Testis (tissue), 3 donors: ENCODE measurements around the gene TRIO. TPM values are rescaled to one million over a fixed set of nuclear protein-coding genes. Genes with fewer than 3 reads are reported as not detected.

Experiments used
- DNase-seq: peaks from one replicate; pipeline ENCODE4 v3.0.0-alpha.2; 2019
- H3K27ac ChIP-seq, 2 donors: fragments of 200-600 bp; sonication (generic); one replicate each; pipeline ENCODE4 v1.5.1; 2019
- H3K27me3 ChIP-seq: fragments of 200-600 bp; sonication (generic); one replicate; pipeline ENCODE4 v1.5.1; 2019
- H3K36me3 ChIP-seq: fragments of 200-600 bp; sonication (generic); one replicate; pipeline ENCODE4 v1.5.1; 2017; ENCODE audit warnings: low read depth; ENCODE audit errors: missing control alignments
- H3K4me1 ChIP-seq: fragments of 200-600 bp; sonication (generic); one replicate; pipeline ENCODE4 v1.5.1; 2019
- H3K4me3 ChIP-seq, 2 donors: fragments of 200-600 bp; sonication (generic); one replicate each; pipeline ENCODE4 v1.5.1; 2017 to 2019
- H3K9me3 ChIP-seq: fragments of 200-600 bp; sonication (generic); one replicate; pipeline ENCODE4 v1.5.1; 2017
- POLR2A ChIP-seq: fragments of 450-650 bp; IDR thresholded peaks from one replicate; pipeline ENCODE4 v1.6.1; 2017; ENCODE audit warnings: antibody characterized with exemption, mild to moderate bottlenecking, moderate library complexity
- WGBS, 2 donors: methylation state at CpG; one replicate each; pipeline ENCODE4 v1.1.5; 2018; 5-methylcytosine and 5-hydroxymethylcytosine counted together
- intact Hi-C: fragments of 100-400 bp; cut with DNase I; formaldehyde crosslinking; loops from one replicate; pipeline ENCODE4 v1.15.1; 2023; ENCODE audit warnings: low total_unique reads
- polyA plus RNA-seq: library from polyadenylated mRNA; stranded (reverse); fragments of 350-450 nt; fragmentation: Illumina TruSeq; extraction: RNeasy Lipid Tissue Mini Kit (QIAGEN cat#74804); gene quantifications from one replicate; pipeline ENCODE4 v1.2.3, GENCODE V29; 2014; ENCODE audit warnings: low read depth, low replicate concordance; ENCODE audit not compliant: insufficient read depth
- total RNA-seq, 2 donors: library from RNA; depleted of rRNA; stranded (reverse); fragments of >200 nt; gene quantifications; one replicate each; pipeline ENCODE4 v1.2.3, GENCODE V29; 2016
- TF ChIP-seq, protein P1 (sequence below), 3 experiments: fragments of 450-650 bp in 2 of 3; fragments of 200-600 bp in 1 of 3; sonication (generic) in 1 of 3; IDR thresholded peaks; one replicate each; pipeline ENCODE4 v1.5.1; 2016 to 2019; ENCODE audit warnings: antibody characterized with exemption in 3 of 3, mild to moderate bottlenecking in 2 of 3, moderate library complexity in 1 of 3

Gene TRIO
- total and polyA plus RNA-seq, 3 donors from 2014 or later = 47.2 to 295 (median 249) TPM

DNA sequence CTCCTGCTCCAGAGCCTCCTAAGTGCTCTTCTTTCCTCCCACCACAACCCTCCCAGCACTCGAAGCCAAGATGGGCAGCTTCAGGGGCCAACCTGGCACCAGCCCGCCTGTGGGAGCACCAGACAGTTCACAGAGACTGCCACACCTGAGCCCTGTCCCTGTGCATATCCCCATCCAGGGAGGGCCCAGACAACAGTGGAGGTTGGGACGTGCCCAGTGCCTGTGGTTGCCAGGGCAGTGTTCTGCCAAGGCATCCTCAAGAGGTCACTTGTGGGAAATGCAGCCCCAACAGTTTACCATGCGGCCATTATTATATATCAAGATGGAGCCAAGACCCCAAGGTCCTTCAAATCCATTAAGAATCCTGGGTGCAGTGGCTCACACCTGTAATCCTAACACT is 23.0 kb upstream of the TRIO start:
- no peaks in the 10 kb centered on the region for H3K9me3 ChIP-seq
- H3K27ac ChIP-seq = no peak overlapping the region
- DNase-seq = no peak
- no peaks in the 10 kb centered on the region for H3K4me1 ChIP-seq
- no peak overlapping the region for H3K4me3 ChIP-seq
- H3K27me3 ChIP-seq = no peaks in the 10 kb centered on the region
- TF ChIP-seq, protein P1, sequence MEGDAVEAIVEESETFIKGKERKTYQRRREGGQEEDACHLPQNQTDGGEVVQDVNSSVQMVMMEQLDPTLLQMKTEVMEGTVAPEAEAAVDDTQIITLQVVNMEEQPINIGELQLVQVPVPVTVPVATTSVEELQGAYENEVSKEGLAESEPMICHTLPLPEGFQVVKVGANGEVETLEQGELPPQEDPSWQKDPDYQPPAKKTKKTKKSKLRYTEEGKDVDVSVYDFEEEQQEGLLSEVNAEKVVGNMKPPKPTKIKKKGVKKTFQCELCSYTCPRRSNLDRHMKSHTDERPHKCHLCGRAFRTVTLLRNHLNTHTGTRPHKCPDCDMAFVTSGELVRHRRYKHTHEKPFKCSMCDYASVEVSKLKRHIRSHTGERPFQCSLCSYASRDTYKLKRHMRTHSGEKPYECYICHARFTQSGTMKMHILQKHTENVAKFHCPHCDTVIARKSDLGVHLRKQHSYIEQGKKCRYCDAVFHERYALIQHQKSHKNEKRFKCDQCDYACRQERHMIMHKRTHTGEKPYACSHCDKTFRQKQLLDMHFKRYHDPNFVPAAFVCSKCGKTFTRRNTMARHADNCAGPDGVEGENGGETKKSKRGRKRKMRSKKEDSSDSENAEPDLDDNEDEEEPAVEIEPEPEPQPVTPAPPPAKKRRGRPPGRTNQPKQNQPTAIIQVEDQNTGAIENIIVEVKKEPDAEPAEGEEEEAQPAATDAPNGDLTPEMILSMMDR (IDR thresholded peaks at IDR 0.05) = no peak
- no peak for TF ChIP-seq POLR2A
- 89% methylated on average over 4 of the region's 4 CpGs; no CpG with 5 or more reads in 1 of the 2 donors for WGBS, 2 donors
- no peaks in the 10 kb centered on the region for H3K36me3 ChIP-seq
- intact Hi-C loops = no loop called here

DNA sequence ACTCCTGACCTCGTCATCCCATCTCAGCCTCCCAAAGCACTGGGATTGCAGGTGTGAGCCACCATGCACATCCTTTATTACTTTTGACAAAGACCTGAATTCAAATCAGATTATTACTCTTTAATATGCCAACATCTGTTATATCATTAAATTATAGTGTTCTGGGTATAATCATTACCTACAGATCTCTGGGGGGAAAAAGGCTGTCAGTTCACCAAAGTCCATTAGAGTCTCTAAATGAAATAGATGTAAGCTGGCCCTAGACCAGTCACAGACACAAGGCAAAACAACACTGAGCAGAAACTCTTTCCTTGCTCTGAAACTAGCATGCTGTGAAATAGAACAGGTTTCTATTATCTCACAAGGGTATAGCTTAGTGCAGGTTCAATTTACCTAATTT is 21.6 kb upstream of the TRIO start:
- TF ChIP-seq, protein P1 (IDR thresholded peaks at IDR 0.05) = no peak
- no peak for TF ChIP-seq POLR2A
- H3K27ac ChIP-seq = no peak overlapping the region
- WGBS, 2 donors = 95 to 100% methylated on average over 1 of the region's 1 CpG
- H3K4me3 ChIP-seq = no peak overlapping the region
- DNase-seq = no peak
- H3K36me3 ChIP-seq = no peaks in the 10 kb centered on the region
- H3K27me3 ChIP-seq = no peaks in the 10 kb centered on the region
- no peaks in the 10 kb centered on the region for H3K4me1 ChIP-seq
- no peaks in the 10 kb centered on the region for H3K9me3 ChIP-seq
- intact Hi-C loops = no loop called here

DNA sequence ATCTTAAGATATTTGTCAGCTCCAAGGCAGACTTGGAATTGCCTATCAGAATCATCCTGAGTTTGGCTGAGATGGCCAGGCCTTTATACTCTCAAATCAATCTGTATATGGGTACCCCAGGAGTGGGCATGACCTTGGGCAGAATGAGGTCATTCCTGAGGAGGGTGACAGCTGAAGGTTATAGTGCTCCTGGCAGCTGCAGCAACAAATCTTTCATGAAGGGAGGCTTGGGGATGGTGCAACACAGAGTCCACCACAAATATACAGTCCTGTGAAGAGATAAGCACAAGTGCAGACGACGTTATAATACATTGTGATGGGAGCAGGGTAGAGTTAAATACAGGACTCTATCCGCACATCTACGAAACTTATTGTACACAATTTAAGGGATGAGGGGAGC is 21.1 kb upstream of the TRIO start:
- 80 to 89% methylated on average over 4 of the region's 4 CpGs for WGBS, 2 donors
- H3K4me3 ChIP-seq = no peak overlapping the region
- H3K4me1 ChIP-seq = no peaks in the 10 kb centered on the region
- intact Hi-C loops = no loop called here
- no peaks in the 10 kb centered on the region for H3K9me3 ChIP-seq
- TF ChIP-seq, protein P1 (IDR thresholded peaks at IDR 0.05) = no peak
- TF ChIP-seq POLR2A = no peak
- H3K27ac ChIP-seq = no peak overlapping the region
- no peak for DNase-seq
- H3K36me3 ChIP-seq = no peaks in the 10 kb centered on the region
- no peaks in the 10 kb centered on the region for H3K27me3 ChIP-seq

DNA sequence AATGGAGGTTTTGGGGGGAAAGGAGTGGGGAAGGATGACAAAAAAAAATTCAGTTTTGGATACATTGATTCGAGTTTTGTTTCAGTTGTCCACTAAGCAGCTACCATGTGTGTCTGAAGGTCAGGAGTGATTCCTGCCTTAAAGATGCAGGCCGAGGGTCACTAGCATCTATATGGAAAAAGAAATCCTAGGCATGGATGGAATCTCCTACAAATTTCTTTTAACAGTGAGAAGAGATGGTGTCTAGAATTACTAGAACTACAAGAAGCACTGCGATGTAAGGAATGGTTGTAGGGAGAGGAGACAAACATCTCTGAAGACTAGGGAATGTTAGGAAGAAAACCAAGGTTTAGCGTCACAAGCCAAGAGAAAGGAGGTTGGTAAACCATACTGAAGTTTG is 19.6 kb upstream of the TRIO start:
- no peaks in the 10 kb centered on the region for H3K36me3 ChIP-seq
- TF ChIP-seq, protein P1 (IDR thresholded peaks at IDR 0.05) = no peak
- no peak for TF ChIP-seq POLR2A
- intact Hi-C loops = no loop called here
- DNase-seq = no peak
- H3K9me3 ChIP-seq = no peaks in the 10 kb centered on the region
- no peaks in the 10 kb centered on the region for H3K4me1 ChIP-seq
- H3K27me3 ChIP-seq = no peaks in the 10 kb centered on the region
- no peak overlapping the region for H3K4me3 ChIP-seq
- no peak overlapping the region for H3K27ac ChIP-seq
- WGBS, 2 donors = 85 to 86% methylated on average over 4 of the region's 4 CpGs

DNA sequence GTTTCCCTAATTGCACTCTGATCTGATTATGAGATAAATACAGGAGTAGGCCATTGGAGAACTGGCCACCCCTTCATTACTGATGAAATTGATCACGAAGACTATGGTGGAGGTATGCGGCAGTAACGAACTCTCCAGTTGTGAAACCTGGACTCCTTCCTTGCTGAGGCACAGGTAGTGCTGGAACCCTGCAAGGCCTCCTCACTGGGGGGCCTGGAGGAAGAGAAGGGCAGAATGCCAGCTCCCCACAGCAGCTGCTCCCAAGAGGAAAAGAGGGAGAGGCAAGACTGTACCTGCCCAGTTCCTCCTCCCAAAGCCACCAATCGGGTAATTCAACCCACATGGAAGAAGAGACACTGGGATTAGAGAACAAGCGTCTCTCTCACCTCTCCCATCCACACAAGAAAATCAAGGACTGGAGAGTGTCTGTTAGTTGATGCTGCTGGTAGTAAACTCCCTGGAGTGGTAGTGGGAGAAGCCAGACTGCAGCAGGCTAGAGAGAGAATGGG is 19.1 kb upstream of the TRIO start:
- Histone ChIP-seq H3K27ac (no peak overlapping the region), H3K36me3 (no peaks in the 10 kb centered on the region), H3K9me3 (no peaks in the 10 kb centered on the region), H3K4me3 (no peak overlapping the region), H3K4me1 (no peaks in the 10 kb centered on the region), H3K27me3 (no peaks in the 10 kb centered on the region)
- DNase-seq = no peak
- TF ChIP-seq, protein P1 (IDR thresholded peaks at IDR 0.05) = no peak
- TF ChIP-seq POLR2A = no peak
- 96% methylated on average over 5 of the region's 5 CpGs for WGBS, 2 donors
- intact Hi-C loops = no loop called here
